Fibroblast of skin of right biceps (primary cell): ENCODE results near the gene PNPLA1.

Source experiments
- DNase-seq: peaks from one replicate; pipeline ENCODE4 v3.0.0-alpha.2; 2013

PNPLA1 gene

GRCh38 chr6:36289281-36289878 lies 19.5 kb downstream of the PNPLA1 start:
- no peak for DNase-seq

- peak; percentile 17 for DNase-seq
Observed at GRCh38 chr6:36290668-36291620, 21.1 kb downstream of the PNPLA1 start.

- DNase-seq = no peak
Observed at GRCh38 chr6:36292170-36292569, 22.3 kb downstream of the PNPLA1 start.

GRCh38 chr6:36296240-36296639 lies 26.4 kb downstream of the PNPLA1 start:
- peak; percentile 26 for DNase-seq

- DNase-seq = no peak
Observed at GRCh38 chr6:36297051-36297450, 27.2 kb downstream of the PNPLA1 start.

GRCh38 chr6:36297511-36297910 lies 27.7 kb downstream of the PNPLA1 start:
- no peak for DNase-seq

- DNase-seq = no peak
Observed at GRCh38 chr6:36298027-36298426, 28.2 kb downstream of the PNPLA1 start.

GRCh38 chr6:36301085-36301658 lies 31.3 kb downstream of the PNPLA1 start:
- no peak for DNase-seq

- DNase-seq = no peak
Observed at GRCh38 chr6:36301781-36302180, 31.9 kb downstream of the PNPLA1 start.

- DNase-seq = peak; percentile 85
Observed at GRCh38 chr6:36302227-36302976, 32.5 kb downstream of the PNPLA1 start.

- no peak for DNase-seq
Observed at GRCh38 chr6:36305885-36306284, 36.0 kb downstream of the PNPLA1 start.

GRCh38 chr6:36306375-36306774 lies 36.5 kb downstream of the PNPLA1 start:
- DNase-seq = no peak

GRCh38 chr6:36308514-36308913 lies 38.7 kb downstream of the PNPLA1 start:
- DNase-seq = no peak

GRCh38 chr6:36309203-36309602 lies 39.3 kb downstream of the PNPLA1 start:
- no peak for DNase-seq

- DNase-seq = no peak
Observed at GRCh38 chr6:36309900-36310299, 40.0 kb downstream of the PNPLA1 start.

- DNase-seq = no peak
Observed at GRCh38 chr6:36312854-36313648, 43.2 kb downstream of the PNPLA1 start.

GRCh38 chr6:36313649-36313936 lies 43.7 kb downstream of the PNPLA1 start:
- DNase-seq = no peak

GRCh38 chr6:36314221-36315014 lies 44.6 kb downstream of the PNPLA1 start:
- peak; percentile 18 for DNase-seq

GRCh38 chr6:36315921-36316320 lies 46.1 kb downstream of the PNPLA1 start:
- no peak for DNase-seq

GRCh38 chr6:36317623-36318022 lies 47.8 kb downstream of the PNPLA1 start:
- DNase-seq = no peak

- DNase-seq = no peak
Observed at GRCh38 chr6:36318690-36319435, 49.0 kb downstream of the PNPLA1 start.
